Measurements from ENCODE around the gene ELP4. TPM values are rescaled to one million over a fixed set of nuclear protein-coding genes. Genes with fewer than 3 reads are reported as not detected.

The ELP4 gene
- total RNA-seq, 1 donor from 2014 or later: 8.6 TPM

DNA sequence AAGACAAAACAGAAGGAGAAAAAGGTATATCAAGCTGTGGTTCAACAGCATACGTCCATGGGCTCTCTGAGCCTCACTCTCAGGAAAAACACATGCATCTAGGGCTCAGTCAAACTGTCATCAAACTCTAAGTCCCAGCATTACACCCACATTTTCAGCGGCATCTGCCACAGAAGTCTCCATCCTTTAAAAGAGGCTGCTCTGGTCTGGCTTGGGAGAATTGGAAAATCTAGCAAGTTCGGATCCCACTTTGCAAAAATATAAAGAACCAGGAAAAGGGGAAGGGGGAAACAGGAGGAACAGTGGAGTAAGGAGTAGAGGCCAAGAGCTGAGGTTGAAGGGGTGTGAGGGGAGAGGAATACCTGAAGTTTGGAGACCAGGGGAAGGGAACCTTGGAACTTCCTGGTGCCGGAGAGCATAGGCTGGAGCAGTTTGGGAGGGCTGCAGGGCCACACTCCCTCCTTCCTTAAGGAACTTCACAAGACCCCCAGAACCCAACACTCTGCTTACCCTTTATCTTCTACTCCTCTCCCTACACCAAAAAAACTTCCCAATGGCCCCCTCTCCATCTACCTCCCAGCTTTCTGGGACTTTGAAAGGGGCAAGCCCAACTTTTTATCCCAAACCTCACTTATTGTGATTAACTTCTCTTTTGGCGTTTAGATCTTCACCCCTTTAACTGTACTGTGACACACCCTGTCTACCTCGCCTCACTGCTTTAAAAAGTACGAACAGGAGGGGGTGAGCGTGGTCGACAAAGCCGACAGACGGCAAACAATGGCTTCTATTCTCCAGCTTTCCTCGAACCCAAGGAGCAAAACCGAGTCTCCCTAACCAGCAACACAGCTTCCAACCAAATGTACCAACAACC is 297.6 kb downstream of the ELP4 start:
- DNase-seq (ENCODE audit: low spot score): no peak
- TF ChIP-seq, protein P1, sequence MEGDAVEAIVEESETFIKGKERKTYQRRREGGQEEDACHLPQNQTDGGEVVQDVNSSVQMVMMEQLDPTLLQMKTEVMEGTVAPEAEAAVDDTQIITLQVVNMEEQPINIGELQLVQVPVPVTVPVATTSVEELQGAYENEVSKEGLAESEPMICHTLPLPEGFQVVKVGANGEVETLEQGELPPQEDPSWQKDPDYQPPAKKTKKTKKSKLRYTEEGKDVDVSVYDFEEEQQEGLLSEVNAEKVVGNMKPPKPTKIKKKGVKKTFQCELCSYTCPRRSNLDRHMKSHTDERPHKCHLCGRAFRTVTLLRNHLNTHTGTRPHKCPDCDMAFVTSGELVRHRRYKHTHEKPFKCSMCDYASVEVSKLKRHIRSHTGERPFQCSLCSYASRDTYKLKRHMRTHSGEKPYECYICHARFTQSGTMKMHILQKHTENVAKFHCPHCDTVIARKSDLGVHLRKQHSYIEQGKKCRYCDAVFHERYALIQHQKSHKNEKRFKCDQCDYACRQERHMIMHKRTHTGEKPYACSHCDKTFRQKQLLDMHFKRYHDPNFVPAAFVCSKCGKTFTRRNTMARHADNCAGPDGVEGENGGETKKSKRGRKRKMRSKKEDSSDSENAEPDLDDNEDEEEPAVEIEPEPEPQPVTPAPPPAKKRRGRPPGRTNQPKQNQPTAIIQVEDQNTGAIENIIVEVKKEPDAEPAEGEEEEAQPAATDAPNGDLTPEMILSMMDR (IDR thresholded peaks at IDR 0.05): no peak
- Mint-ChIP-seq H3K4me1 (ENCODE audit: low read depth) (peaks cover 25% of the 10 kb centered on the region), H3K36me3 (ENCODE audit: low read depth) (no peaks in the 10 kb centered on the region), H3K4me3 (ENCODE audit: unreplicated experiment) (no peak overlapping the region), H3K9me3 (ENCODE audit: low read depth) (no peaks in the 10 kb centered on the region), H3K27ac (ENCODE audit: unreplicated experiment) (no peak overlapping the region), H3K27me3 (ENCODE audit: low read depth) (peaks cover 77% of the 10 kb centered on the region)

- TF ChIP-seq, protein P1 (IDR thresholded peaks at IDR 0.05): no peak
- Mint-ChIP-seq H3K36me3 (ENCODE audit: low read depth) (no peaks in the 10 kb centered on the region), H3K4me3 (ENCODE audit: unreplicated experiment) (no peak overlapping the region), H3K9me3 (ENCODE audit: low read depth) (no peaks in the 10 kb centered on the region), H3K27ac (ENCODE audit: unreplicated experiment) (no peak overlapping the region), H3K27me3 (ENCODE audit: low read depth) (peaks cover 75% of the 10 kb centered on the region), H3K4me1 (ENCODE audit: low read depth) (peaks cover 30% of the 10 kb centered on the region)
- no peak for DNase-seq (ENCODE audit: low spot score)
Measured at GRCh38 chr11:31807799-31808667, 298.5 kb downstream of the ELP4 start.

GRCh38 chr11:31808721-31809540 is 299.4 kb downstream of the ELP4 start:
- Mint-ChIP-seq H3K27me3 (ENCODE audit: low read depth) (peaks cover 72% of the 10 kb centered on the region), H3K27ac (ENCODE audit: unreplicated experiment) (no peak overlapping the region), H3K4me1 (ENCODE audit: low read depth) (peaks cover 30% of the 10 kb centered on the region), H3K36me3 (ENCODE audit: low read depth) (no peaks in the 10 kb centered on the region), H3K9me3 (ENCODE audit: low read depth) (no peaks in the 10 kb centered on the region), H3K4me3 (ENCODE audit: unreplicated experiment) (no peak overlapping the region)
- DNase-seq (ENCODE audit: low spot score): no peak
- TF ChIP-seq, protein P1 (IDR thresholded peaks at IDR 0.05): no peak

DNA sequence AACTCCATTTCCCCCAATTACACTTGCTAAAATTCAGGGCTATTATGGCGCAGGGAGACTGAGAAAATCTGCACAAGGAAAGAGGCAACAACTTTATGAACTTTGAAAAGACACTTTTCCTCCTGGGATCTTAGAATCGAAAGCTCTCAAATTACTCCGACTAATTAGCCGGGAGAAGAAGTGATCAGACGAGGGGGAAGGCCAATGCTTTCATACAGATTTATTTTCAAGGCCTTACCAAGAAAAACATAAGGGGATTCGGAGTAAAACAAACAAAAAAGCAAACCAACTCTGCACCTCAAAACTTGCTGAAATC is 299.9 kb downstream of the ELP4 start:
- H3K4me3 Mint-ChIP-seq (ENCODE audit: unreplicated experiment): peak overlapping the region; percentile 27
- TF ChIP-seq, protein P1 (IDR thresholded peaks at IDR 0.05): no peak
- DNase-seq (ENCODE audit: low spot score): no peak
- no peaks in the 10 kb centered on the region for H3K36me3 Mint-ChIP-seq (ENCODE audit: low read depth)
- no peaks in the 10 kb centered on the region for H3K9me3 Mint-ChIP-seq (ENCODE audit: low read depth)
- peaks cover 71% of the 10 kb centered on the region for H3K27me3 Mint-ChIP-seq (ENCODE audit: low read depth)
- peaks cover 25% of the 10 kb centered on the region for H3K4me1 Mint-ChIP-seq (ENCODE audit: low read depth)
- no peak overlapping the region for H3K27ac Mint-ChIP-seq (ENCODE audit: unreplicated experiment)
